WERI-Rb-1 (cell line): Measurements from ENCODE around the gene IP6K2.

Experiments
- DNase-seq: peaks from one replicate; pipeline ENCODE4 v3.0.0-alpha.2; 2020
- H3K27ac ChIP-seq: fragments of 250-450 bp; sonication (Bioruptor Pico); 2 replicates; pipeline ENCODE4 v1.5.1; 2020; ENCODE audit warnings: mild to moderate bottlenecking, moderate library complexity
- H3K27me3 ChIP-seq: fragments of 250-450 bp; sonication (Bioruptor Pico); 2 replicates; pipeline ENCODE4 v1.5.1; 2021; ENCODE audit warnings: mild to moderate bottlenecking, low read depth, moderate library complexity; ENCODE audit not compliant: insufficient read depth, severe bottlenecking
- H3K36me3 ChIP-seq: fragments of 250-450 bp; sonication (Bioruptor Pico); 2 replicates; pipeline ENCODE4 v1.5.1; 2020; ENCODE audit warnings: mild to moderate bottlenecking, moderate library complexity
- H3K4me3 ChIP-seq: 2 replicates; pipeline ENCODE4 v1.5.1; 2011; ENCODE audit warnings: low read depth, mild to moderate bottlenecking, control low read depth, low read length
- H3K9me3 ChIP-seq: fragments of 250-450 bp; sonication (Bioruptor Pico); 2 replicates; pipeline ENCODE4 v1.5.1; 2021; ENCODE audit warnings: mild to moderate bottlenecking, moderate library complexity; ENCODE audit not compliant: severe bottlenecking
- TF ChIP-seq, protein P1 (sequence below): IDR thresholded peaks from 2 replicates; pipeline ENCODE4 v1.5.1; 2011; ENCODE audit warnings: low read depth, mild to moderate bottlenecking, control low read depth, inconsistent platforms, low read length

The IP6K2 gene

DNA sequence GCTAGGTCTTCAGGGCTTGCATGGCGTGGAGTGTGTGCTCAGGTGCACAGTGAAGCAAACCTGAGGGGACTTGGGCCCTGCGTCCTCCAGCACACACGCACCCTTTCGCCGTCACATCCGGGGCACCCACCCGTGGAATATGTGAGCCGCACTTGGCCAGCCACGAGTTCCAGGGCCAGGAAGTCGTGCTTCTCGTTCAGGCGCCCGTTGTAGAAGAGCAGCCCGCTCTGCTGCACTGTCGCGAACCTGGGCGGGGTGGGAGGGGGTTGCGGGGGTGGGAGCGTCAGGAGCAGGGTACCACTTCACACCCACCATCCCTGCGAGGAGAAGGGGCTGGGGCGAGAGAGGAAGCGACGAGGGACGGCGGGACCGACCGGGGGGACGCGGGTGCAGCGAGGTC lies 61.4 kb downstream of the IP6K2 start:
- no peaks in the 10 kb centered on the region for H3K27me3 ChIP-seq
- no peak overlapping the region for H3K4me3 ChIP-seq
- no peak overlapping the region for H3K27ac ChIP-seq
- peaks cover 94% of the 10 kb centered on the region for H3K36me3 ChIP-seq
- TF ChIP-seq, protein P1, sequence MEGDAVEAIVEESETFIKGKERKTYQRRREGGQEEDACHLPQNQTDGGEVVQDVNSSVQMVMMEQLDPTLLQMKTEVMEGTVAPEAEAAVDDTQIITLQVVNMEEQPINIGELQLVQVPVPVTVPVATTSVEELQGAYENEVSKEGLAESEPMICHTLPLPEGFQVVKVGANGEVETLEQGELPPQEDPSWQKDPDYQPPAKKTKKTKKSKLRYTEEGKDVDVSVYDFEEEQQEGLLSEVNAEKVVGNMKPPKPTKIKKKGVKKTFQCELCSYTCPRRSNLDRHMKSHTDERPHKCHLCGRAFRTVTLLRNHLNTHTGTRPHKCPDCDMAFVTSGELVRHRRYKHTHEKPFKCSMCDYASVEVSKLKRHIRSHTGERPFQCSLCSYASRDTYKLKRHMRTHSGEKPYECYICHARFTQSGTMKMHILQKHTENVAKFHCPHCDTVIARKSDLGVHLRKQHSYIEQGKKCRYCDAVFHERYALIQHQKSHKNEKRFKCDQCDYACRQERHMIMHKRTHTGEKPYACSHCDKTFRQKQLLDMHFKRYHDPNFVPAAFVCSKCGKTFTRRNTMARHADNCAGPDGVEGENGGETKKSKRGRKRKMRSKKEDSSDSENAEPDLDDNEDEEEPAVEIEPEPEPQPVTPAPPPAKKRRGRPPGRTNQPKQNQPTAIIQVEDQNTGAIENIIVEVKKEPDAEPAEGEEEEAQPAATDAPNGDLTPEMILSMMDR, result no peak
- DNase-seq, result no peak
- H3K9me3 ChIP-seq, result peaks cover 6% of the 10 kb centered on the region

DNA sequence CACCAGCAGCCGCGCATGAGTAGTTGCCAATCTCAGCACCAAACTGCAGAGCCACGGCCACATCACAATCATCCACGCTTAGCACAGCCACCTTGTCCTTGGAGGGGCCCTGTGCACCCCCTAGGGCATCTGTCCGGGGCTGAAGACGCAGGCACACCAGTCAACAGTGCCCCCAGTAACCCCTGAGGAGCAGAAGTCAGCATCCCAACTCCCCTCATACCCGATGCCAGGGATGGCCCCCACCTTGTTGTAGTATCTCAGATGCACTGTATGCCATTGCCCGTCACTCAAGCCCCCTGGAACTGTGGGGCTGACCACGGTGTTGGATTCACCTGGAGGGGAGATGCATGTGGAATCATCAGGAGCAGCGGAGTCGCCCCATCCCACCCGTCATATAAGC lies 62.0 kb downstream of the IP6K2 start:
- H3K4me3 ChIP-seq, result no peak overlapping the region
- H3K27ac ChIP-seq, result no peak overlapping the region
- no peak for DNase-seq
- peaks cover under 1% of the 10 kb centered on the region for H3K9me3 ChIP-seq
- H3K27me3 ChIP-seq, result no peaks in the 10 kb centered on the region
- peaks cover 92% of the 10 kb centered on the region for H3K36me3 ChIP-seq
- TF ChIP-seq, protein P1, result no peak

GRCh38 chr3:48652923-48653715 lies 63.9 kb downstream of the IP6K2 start:
- TF ChIP-seq, protein P1, result no peak
- peaks cover 92% of the 10 kb centered on the region for H3K36me3 ChIP-seq
- H3K27ac ChIP-seq, result no peak overlapping the region
- no peak overlapping the region for H3K4me3 ChIP-seq
- no peaks in the 10 kb centered on the region for H3K27me3 ChIP-seq
- no peaks in the 10 kb centered on the region for H3K9me3 ChIP-seq
- DNase-seq, result no peak

- no peak for DNase-seq
- Histone ChIP-seq H3K9me3 (no peaks in the 10 kb centered on the region), H3K27me3 (no peaks in the 10 kb centered on the region), H3K36me3 (peaks cover 80% of the 10 kb centered on the region), H3K4me3 (no peak overlapping the region), H3K27ac (no peak overlapping the region)
- TF ChIP-seq, protein P1, result no peak
These were observed 65.2 kb downstream of the IP6K2 start for GRCh38 chr3:48651771-48652170.

GRCh38 chr3:48650723-48651122 lies 66.3 kb downstream of the IP6K2 start:
- H3K27ac ChIP-seq, result no peak overlapping the region
- no peaks in the 10 kb centered on the region for H3K9me3 ChIP-seq
- H3K4me3 ChIP-seq, result no peak overlapping the region
- no peak for DNase-seq
- peaks cover 83% of the 10 kb centered on the region for H3K36me3 ChIP-seq
- TF ChIP-seq, protein P1, result no peak
- no peaks in the 10 kb centered on the region for H3K27me3 ChIP-seq
